IPS-18c (cell line): Measurements from ENCODE around the gene TMEM132D.
"Not testable (repeated sequence)": the region's sequence is repeated elsewhere in the genome, so short reads cannot be mapped to it uniquely, and the experiment has no call there.

Experiments used
- H3K4me3 ChIP-seq: 2 replicates; pipeline ENCODE4 v1.7.0; 2013; ENCODE audit warnings: low read depth, mild to moderate bottlenecking, low read length, moderate library complexity; ENCODE audit not compliant: insufficient read depth
- H3K9me3 ChIP-seq: one replicate; pipeline ENCODE4 v1.6.1; 2013; ENCODE audit warnings: mild to moderate bottlenecking, low read length, moderate library complexity; ENCODE audit not compliant: control insufficient read depth, insufficient read depth

TMEM132D gene

DNA sequence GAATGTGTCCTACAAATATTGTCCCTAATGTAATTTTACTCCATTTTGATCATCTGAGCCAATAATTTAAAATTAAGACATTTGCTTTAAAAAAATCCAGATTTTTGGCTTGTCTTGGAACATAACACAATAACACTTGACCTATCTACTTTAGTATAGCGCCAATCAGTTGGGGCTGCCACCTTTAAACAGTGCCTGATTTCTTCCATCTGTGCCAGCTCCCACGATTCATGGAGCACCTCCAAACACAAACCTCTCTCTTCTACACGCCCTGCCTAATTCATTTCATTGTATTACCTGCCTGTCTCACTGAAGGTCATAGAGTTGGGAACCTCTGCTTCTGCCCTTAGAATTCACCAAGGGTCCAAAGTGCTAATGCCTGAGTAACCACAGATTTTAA lies 352.4 kb downstream of the TMEM132D start:
- Histone ChIP-seq H3K9me3 (no peaks in the 10 kb centered on the region), H3K4me3 (no peak overlapping the region)

DNA sequence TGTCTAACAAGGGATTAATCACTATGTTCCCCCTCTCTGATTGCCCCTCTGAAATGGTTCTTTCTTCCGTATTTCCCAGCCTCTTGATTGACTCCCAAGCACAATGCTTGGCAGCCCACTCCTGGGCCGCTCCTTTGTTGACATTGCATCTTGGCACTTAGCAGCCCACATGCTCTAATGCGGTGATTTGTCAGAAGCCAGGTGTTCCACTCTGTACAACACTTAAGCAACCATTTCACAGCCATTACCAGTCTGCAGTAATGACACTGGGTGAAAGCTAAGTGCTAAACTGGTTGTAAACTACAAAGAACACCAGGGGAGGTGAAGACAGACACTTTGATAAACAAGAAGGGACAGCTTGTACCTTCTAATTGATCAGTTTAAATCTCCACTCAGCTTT lies 353.5 kb downstream of the TMEM132D start:
- no peaks in the 10 kb centered on the region for H3K9me3 ChIP-seq
- no peak overlapping the region for H3K4me3 ChIP-seq

DNA sequence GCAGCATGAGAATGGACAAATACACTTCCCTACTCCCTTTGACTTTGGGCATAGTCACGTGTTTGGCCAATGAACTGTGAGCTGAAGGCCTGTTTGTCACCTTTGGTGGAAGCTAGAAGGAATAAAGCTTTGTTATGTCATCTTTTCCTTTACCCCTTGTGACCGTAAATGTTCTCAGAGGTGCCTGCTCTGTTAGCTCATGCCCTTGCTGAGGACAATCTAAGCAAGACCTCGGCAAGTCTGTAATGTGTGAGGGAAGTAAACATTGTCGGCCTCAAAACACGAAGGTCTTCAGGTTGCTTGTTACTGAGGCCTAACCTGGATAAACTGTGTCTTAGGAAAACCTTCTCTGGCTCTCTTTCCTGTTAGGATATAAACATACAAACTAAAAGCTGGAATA lies 354.2 kb downstream of the TMEM132D start:
- H3K9me3 ChIP-seq: no peaks in the 10 kb centered on the region
- no peak overlapping the region for H3K4me3 ChIP-seq

DNA sequence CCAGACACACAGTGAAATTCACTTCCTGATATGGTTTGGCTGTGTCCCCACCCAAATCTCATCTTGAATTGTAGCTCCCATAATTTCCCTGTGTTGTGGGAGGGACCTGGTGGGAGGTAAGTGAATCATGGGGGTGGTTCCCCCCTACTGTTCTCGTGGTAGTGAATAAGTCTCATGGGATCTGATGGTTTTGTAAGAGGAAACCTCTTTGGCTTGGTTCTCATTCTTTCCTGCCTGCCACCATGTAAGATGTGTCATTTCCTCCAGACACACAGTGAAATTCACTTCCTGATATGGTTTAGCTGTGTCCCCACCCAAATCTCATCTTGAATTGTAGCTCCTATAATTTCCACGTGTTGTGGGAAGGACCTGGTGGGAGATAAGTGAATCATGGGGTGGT lies 354.8 kb downstream of the TMEM132D start:
- not testable (repeated sequence) for H3K4me3 ChIP-seq, H3K9me3 ChIP-seq

DNA sequence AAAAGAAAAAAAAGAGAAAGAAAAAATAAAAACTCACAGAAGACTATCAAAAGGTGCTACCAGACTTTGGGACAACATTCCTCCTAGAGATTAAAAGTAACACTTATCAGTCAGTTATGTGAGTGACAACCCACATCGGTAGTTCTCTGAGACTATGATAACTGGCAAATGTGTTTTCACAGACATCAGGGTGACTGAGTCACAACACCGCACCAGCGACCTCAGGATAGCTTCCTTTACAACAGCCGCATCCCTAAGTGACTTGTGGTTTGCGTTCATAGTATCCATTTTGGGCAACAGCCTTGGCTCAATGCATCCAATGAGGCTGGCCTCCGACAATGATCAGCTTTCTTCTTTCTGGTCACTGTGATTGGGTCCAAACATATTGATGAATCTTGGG lies 359.1 kb downstream of the TMEM132D start:
- H3K4me3 ChIP-seq: no peak overlapping the region
- H3K9me3 ChIP-seq: no peaks in the 10 kb centered on the region

DNA sequence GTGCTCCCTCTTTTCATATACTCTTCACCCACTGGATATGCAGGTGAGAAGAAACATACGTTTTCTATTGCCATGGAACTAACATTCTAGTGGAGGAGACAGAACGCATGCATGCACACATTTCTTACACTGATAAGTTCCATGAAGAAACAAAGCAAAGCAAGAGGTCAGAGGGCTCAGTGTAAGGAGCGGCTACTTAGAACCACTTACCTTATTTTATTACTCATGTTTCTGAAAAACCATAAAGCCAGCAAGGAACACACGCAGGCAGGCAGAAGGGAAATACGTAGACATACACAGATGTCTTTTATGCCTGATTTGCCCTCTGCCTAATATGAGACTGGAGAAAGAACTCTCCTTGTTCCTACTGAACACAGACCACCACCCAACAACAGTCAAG lies 362.9 kb downstream of the TMEM132D start:
- Histone ChIP-seq H3K4me3 (no peak overlapping the region), H3K9me3 (no peaks in the 10 kb centered on the region)

DNA sequence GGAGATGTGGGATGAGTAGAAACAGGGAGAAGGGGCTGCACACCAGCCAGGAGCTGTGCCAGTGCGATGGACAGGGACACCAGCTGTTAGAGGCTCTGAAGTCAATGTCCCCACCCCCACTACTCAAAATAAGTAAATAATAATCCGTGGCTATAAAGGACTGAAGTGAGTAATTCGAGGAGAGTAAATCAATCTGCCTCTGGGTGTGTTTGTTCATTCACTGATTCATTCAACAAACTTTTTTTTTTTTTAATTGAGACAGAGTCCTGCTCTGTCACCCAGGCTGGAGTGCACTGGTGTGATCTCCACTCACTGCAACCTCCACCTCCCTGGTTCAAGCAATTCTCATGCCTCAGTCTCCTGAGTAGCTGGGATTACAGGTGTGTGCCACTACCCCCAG lies 363.6 kb downstream of the TMEM132D start:
- no peaks in the 10 kb centered on the region for H3K9me3 ChIP-seq

DNA sequence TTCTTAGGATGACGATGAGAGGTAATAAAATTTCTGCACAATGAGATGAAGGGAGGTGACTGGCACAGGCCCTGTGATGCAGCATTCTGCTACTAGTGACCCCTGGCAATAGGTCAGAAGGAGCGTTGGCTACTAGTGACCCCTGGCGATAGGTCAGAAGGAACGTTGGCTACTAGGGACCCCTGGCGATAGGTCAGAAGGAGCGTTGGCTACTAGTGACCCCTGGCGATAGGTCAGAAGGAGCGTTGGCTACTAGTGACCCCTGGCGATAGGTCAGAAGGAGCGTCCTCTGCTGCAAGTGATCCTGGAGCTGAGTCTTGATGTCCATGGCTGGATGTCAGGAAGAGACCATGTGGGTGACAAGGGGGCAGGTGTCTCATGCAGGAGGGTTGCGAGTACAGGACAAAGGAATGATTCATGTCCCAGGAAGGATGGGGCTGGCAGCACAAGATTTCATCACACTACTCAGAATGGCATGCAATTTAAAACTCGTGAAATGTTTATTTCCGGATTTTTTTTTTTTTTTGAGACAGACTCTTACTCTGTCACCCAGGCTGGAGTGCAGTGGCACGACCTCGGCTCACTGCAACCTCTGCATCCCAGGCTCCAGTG lies 365.0 kb downstream of the TMEM132D start:
- H3K4me3 ChIP-seq, H3K9me3 ChIP-seq: not testable (repeated sequence)

More for the DNA sequence above, 363.6 kb downstream of the TMEM132D start:
- H3K4me3 ChIP-seq: no peak overlapping the region

DNA sequence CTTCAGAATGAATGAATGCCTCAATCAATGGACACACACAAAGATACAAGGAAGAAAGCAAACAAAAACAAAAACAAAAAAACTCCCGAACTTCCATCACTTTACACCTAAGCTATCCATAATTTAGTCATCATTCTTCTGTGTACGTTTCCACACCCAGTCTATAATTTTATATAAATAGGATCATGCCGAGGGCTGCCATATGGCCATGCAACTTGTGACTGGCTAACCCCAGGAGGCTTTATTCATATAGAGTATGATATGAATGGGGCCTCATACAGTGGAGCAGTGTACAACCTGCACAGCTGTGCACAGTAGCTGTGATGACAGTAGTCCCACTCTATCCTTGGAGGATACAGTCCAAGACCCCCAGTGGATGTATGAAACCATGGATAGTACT lies 365.7 kb downstream of the TMEM132D start:
- no peak overlapping the region for H3K4me3 ChIP-seq
- no peaks in the 10 kb centered on the region for H3K9me3 ChIP-seq

DNA sequence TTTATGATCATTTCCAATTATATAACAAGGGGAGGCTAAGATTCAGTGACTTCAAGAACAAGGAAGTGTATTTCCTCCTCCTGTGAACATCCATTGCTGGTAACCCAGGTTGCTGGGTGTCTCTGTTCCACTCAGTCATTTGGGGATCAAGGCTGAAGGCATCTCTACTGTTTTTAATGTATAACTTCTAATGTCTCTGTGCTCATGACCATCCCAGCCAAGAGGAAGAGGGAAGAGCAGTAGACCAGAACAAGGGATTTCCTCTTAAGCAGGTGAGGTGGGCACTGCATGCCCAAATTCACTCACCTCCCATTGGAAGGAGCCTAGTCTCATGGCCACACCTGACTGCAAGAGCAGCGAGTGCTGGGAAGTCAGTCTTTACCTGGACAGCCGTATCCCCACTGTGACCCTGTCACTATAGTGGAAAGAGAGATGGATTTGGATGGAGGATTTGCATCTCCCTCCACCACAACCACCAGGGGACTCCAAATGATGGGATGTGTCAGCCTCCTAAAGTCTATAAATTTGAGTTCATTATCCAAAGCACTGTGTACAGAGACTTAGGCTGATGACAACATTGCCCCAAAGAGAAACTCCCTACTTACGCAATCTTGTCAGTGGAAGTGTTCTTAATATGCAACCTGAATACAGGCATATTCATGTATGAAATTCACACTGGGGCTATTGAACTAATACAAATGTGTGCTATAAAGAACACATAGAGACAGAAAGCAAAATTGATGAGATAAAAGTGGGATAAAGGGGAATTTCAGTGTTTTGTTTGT lies 368.7 kb downstream of the TMEM132D start:
- no peak overlapping the region for H3K4me3 ChIP-seq
- H3K9me3 ChIP-seq: no peaks in the 10 kb centered on the region

DNA sequence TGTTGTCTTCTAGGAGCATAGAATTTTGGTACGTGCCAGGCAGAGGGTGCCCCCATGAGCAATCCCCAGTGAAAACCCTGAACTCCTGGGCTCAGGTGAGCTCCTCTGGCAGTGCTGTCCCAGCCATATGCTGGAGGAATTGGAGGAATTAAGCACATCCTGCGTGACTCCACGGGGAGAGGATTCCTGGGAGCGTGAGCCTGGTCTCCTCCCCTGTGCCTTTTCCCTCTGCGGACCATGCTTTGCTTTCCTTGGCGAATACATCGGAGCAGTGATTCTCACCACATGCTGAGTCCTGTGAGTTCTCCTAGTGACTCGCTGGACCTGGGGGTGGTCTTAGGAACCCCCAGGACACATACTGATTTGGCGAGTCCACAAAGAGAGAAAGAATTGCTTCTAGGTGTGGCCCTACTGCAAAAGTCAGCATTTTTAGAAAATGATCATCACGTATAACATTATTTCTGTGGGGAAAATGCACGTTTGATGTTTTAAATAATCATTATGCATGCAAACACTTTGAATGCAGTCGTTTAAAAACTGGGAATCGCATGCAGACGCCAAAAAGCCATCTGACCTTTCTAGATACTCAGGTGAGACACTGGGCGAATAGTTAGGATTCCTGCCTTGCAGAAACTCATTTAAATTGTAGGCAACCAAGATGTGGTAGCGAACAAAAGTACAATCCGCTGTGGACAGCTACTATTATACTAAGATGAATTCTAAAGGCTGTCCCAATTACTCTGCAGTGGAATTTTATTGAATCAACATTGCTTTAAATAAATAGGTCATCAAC lies 370.9 kb downstream of the TMEM132D start:
- H3K9me3 ChIP-seq: no peaks in the 10 kb centered on the region

DNA sequence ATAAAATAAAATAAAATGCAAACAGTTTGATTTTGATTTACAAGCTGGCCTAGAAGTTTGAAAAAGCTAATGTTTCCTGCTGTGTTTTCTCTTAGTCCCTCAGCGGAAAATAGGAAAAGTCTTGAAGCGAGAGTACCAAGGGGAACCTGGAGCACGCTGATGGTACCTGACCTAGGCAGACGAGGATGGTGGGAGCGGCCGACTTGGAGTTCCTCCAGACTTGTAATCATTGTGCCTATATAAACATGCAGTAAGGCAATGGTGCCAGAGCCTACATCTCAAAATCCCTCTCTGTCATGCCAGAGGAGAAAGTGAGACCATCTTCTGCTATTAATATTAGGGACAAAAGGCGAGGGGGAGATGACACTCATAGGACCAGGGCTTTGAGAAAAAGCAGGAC lies 371.7 kb downstream of the TMEM132D start:
- no peaks in the 10 kb centered on the region for H3K9me3 ChIP-seq
- no peak overlapping the region for H3K4me3 ChIP-seq

More for the DNA sequence above, 370.9 kb downstream of the TMEM132D start:
- no peak overlapping the region for H3K4me3 ChIP-seq

DNA sequence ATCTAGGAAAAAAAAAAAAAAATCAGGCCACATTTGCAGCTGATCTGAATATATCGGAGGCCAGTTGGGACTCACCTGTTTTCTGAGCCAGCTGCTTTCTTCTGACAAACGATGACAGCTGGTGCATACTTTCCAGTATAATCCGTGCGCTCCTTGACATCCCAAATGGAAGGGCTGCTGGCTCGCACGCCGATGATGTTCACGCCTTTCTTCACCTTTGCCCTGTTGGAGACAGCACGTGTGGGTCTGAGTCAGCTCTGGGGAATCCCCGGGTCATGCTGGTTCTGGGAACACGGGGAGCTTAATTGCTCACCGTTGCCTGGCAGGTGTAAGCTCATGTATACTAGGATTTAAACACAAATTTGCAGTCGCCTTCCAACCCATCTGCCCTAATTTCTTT lies 372.8 kb downstream of the TMEM132D start:
- H3K9me3 ChIP-seq: no peaks in the 10 kb centered on the region
- no peak overlapping the region for H3K4me3 ChIP-seq

DNA sequence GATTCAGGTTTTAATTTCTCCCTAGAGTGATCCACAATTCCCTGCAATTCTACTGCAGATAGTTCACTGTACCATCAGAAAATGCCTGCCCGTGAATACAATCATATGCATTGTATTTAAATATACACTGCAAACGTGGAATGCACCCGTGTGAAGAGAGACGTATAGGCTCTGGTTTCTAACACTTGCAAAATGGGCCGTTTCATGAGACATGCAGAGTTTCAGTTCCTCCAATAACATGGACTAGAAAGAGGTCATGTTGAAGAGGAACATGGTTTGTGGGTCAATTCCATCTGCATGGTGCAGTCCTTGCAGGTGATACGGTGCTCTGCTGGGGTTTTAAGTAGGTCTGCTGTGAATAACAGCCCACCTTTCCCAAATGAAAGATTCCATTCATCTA lies 373.3 kb downstream of the TMEM132D start:
- H3K4me3 ChIP-seq: no peak overlapping the region
- no peaks in the 10 kb centered on the region for H3K9me3 ChIP-seq

DNA sequence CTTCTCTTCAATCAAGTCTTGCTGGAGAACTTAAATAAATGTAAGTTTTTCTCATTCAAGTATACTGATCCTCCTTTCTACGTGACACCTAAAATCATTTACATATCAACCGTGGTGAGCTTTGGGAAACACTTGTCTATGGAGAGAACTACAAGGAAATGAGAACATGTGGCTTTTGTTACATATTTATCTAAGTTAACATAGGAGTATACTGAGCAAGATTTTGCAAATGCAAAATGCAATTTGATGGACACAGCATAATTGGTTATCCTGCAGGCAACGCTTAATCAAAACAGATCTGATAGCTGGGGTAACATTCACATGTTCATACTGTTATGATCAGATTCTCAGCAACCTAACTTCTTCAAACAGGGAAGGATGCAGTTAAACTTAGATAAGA lies 376.3 kb downstream of the TMEM132D start:
- Histone ChIP-seq H3K4me3 (no peak overlapping the region), H3K9me3 (no peaks in the 10 kb centered on the region)

DNA sequence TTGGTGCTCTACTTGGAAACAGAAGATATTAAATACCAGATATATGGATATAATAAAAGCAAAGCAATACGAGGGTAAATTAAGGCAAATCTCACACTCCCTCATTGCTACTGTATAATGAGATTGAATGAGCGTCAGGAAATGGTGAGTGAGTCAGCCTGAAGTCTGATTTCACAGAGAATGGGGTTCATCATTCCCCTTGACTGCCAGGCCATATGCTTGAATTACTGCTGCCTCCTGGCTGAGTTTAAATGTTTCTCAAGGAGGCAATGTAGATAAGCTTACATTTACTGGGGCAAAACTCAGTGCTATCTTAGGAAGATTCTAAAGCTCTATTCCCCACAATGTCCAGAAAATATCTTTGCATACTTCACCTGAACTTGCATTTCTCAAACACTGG lies 380.2 kb downstream of the TMEM132D start:
- Histone ChIP-seq H3K4me3 (no peak overlapping the region), H3K9me3 (no peaks in the 10 kb centered on the region)

DNA sequence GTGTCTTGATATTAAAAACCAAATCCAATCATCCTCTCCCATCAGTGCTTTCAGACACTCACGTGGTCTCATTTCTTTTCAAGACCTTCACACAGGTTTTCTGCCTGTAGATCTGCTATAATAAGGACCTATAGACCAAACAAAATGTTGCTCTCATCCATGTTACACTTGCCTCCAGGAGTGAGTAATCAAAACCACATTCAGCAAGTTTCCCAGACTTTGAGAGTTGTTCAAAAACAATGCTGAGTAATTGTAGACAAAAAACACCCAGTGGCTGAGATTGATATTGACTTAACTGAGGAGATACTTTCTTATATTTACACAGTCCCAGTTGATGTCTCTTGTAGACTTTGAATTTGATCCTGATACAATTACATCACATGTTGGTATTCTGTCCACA lies 383.1 kb downstream of the TMEM132D start:
- no peaks in the 10 kb centered on the region for H3K9me3 ChIP-seq
- no peak overlapping the region for H3K4me3 ChIP-seq

DNA sequence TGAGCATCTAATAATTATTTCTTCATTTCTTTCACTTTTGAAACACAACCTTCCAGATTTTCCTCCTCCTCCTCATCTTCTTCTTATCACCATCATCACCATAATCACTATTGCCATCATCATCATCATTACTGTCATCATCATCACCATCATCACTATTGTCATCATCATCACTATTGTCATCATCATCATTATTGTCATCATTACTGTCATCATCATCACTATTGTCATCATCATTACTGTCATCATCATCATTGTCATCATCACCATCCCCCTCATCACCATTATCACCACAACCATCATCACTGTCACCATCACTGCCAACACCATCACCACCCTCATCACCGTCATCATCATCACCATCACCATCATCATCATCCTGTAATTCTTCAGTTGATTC lies 400.0 kb downstream of the TMEM132D start:
- no peak overlapping the region for H3K4me3 ChIP-seq
- H3K9me3 ChIP-seq: no peaks in the 10 kb centered on the region
